Cardiac fibroblast (primary cell): Measurements from ENCODE around the gene TRABD2B.

Source experiments
- DNase-seq, 2 donors: peaks; one replicate each; pipeline versions ENCODE4 v3.0.0 to v3.0.0-alpha.2; 2010; ENCODE audit warnings: low read depth in 2 of 2
- H3K4me3 ChIP-seq, 2 donors: replicated peaks in 1 of 2; 1 replicate in 1 of 2; 2 replicates in 1 of 2; pipeline ENCODE4 v1.5.1; 2011; ENCODE audit warnings: low read depth in 2 of 2, low read length in 2 of 2, mild to moderate bottlenecking in 2 of 2, moderate library complexity in 1 of 2
- CTCF ChIP-seq: IDR thresholded peaks from one replicate; pipeline ENCODE4 v1.5.1; 2011; ENCODE audit warnings: low read depth, mild to moderate bottlenecking, low read length, inconsistent platforms

TRABD2B gene

GRCh38 chr1:48000883-48001282 lies 3.7 kb upstream of the TRABD2B start:
- no peak for DNase-seq
- H3K4me3 ChIP-seq: no peak overlapping the region
- no peak for TF ChIP-seq CTCF

- TF ChIP-seq CTCF: no peak
- no peak overlapping the region for H3K4me3 ChIP-seq
- no peak for DNase-seq
Observed at GRCh38 chr1:47999097-47999496, 1.9 kb upstream of the TRABD2B start.

- TF ChIP-seq CTCF: no peak
- DNase-seq: no peak
- no peak overlapping the region for H3K4me3 ChIP-seq
Observed at GRCh38 chr1:47998396-47998990, 1.3 kb upstream of the TRABD2B start.

- DNase-seq: no peak
- no peak for TF ChIP-seq CTCF
- peak overlapping the region; percentile 46 to 57 for H3K4me3 ChIP-seq
Observed at GRCh38 chr1:47996406-47997226, 569 bp downstream of the TRABD2B start.

- no peak for DNase-seq
- no peak for TF ChIP-seq CTCF
- no peak overlapping the region for H3K4me3 ChIP-seq
Observed at GRCh38 chr1:47996060-47996405, 1.2 kb downstream of the TRABD2B start.

- DNase-seq: no peak
- no peak overlapping the region for H3K4me3 ChIP-seq
- TF ChIP-seq CTCF: no peak
Observed at GRCh38 chr1:47995306-47996050, 1.7 kb downstream of the TRABD2B start.
